PC-3 (cell line): ENCODE results near the gene WDR38.

ENCODE experiments used
- EZH2 ChIP-seq: fragments of 300-600 bp; sonication (generic); IDR thresholded peaks from one replicate; pipeline ENCODE4 v1.6.1; 2017; ENCODE audit warnings: antibody characterized with exemption, mild to moderate bottlenecking, low read length; ENCODE audit not compliant: unreplicated experiment
- EZH2phosphoT487 ChIP-seq: fragments of 300-600 bp; sonication (generic); IDR thresholded peaks from 2 replicates; pipeline ENCODE4 v1.6.1; 2018; ENCODE audit warnings: mild to moderate bottlenecking, antibody characterized with exemption, low read length, borderline replicate concordance
- TF ChIP-seq, protein P1 (sequence below): fragments of 300-600 bp; sonication (generic); conservative IDR thresholded peaks from 2 replicates; pipeline ENCODE4 v1.5.1; 2017; ENCODE audit warnings: antibody characterized with exemption, low read depth, mild to moderate bottlenecking, low read length

DNA sequence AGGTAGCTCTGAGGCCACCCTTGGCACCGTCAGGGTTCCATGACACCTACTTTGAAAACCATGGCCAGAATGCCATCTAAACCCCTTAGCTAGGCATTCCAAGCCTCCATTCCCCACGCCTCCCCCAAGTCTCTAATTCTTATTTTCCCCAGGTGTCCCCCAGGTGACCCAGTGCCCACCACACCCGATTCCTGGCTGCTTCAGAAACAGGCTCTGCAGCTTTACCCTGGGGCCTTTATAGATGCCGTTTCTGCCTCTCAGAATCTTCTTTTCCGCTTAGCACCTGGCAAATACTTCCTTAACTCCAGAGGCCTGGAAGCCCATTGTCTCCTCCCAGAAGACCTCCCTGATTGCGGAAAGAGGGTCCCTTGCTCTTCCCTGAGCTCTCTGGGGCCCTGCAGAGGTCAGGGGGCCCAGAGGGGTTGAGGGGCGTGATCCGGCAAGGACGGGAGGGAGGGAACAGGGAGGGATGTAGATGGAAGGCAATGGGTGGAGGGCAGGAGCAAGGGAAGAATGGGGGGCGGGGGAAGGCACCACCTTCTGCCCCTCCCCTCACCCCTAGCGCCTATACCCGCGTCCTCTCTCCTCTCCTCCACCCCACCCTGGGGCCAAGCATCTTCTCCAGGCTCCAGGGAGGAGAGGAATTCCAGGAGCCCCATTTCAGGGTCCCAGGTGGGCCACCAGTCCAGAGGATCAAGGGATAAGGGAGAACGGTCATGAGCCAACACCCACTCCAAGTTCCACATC, 12.0 kb upstream of the WDR38 start:
- TF ChIP-seq EZH2phosphoT487, result no peak
- TF ChIP-seq, protein P1, sequence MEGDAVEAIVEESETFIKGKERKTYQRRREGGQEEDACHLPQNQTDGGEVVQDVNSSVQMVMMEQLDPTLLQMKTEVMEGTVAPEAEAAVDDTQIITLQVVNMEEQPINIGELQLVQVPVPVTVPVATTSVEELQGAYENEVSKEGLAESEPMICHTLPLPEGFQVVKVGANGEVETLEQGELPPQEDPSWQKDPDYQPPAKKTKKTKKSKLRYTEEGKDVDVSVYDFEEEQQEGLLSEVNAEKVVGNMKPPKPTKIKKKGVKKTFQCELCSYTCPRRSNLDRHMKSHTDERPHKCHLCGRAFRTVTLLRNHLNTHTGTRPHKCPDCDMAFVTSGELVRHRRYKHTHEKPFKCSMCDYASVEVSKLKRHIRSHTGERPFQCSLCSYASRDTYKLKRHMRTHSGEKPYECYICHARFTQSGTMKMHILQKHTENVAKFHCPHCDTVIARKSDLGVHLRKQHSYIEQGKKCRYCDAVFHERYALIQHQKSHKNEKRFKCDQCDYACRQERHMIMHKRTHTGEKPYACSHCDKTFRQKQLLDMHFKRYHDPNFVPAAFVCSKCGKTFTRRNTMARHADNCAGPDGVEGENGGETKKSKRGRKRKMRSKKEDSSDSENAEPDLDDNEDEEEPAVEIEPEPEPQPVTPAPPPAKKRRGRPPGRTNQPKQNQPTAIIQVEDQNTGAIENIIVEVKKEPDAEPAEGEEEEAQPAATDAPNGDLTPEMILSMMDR, result no peak
- no peak for TF ChIP-seq EZH2
